ENCODE data around the gene TCF7. TPM values are rescaled to one million over a fixed set of nuclear protein-coding genes. Genes with fewer than 3 reads are reported as not detected.

The TCF7 gene
- total and polyA plus RNA-seq, 5 donors from 2014 or later = 55.4 to 234 (median 98.3) TPM

DNA sequence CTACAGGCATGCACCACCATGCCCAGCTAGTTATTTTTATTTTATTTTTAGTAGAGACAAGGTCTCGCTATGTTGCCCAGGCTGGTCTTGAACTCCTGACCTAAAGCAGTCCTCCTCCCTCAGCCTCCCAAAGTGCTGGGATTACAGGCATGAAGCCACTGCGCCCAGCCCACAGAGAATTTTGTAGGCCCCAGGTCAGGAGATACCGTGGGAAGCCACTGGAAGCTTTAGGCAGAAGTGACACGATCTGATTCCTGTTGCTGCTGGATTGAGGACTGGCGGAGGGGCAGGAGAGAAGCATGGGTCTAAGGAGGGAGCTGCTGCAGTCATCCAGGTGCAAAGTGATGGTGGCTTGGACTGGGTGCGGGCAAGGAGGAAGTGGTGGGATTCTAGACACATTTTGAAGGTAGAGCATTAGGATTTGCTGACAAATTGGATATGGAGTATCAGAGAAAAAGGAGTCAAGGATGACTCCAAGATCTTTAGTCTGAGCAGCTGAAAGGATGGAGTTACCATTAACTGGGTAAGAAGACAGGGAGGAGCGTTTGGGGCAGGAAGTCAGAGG lies 20.7 kb downstream of the TCF7 start:
- Histone ChIP-seq H3K4me3 (ENCODE audit: low read depth, low read length) (peak overlapping the region; percentile 7), H3K9me3 (ENCODE audit: control insufficient read depth in 2 of 2, low read length in 2 of 2) (no peaks in the 10 kb centered on the region), H3K36me3 (ENCODE audit: control insufficient read depth, insufficient read depth, low read length) (peaks cover 51% of the 10 kb centered on the region), H3K4me1 (ENCODE audit: control insufficient read depth, insufficient read depth, low read length, poor library complexity, severe bottlenecking) (peaks cover 100% of the 10 kb centered on the region), H3K27ac (ENCODE audit: insufficient read depth, low read length, poor library complexity, severe bottlenecking) (peak overlapping the region; percentile 93), H3K27me3 (ENCODE audit: control insufficient read depth, insufficient read depth, low read length) (no peaks in the 10 kb centered on the region)
- Mint-ChIP-seq H3K27me3 (no peaks in the 10 kb centered on the region), H3K4me3 (peak overlapping the region in 3 of 4 donors; percentile 55 to 62 (median 61)), H3K4me1 (peaks cover 18 to 98% (median 49%) of the 10 kb centered on the region in 4 donors), H3K27ac (peak overlapping the region; percentile 86 to 98 (median 96)), H3K9me3 (peaks cover 0 to 2% (median 0%) of the 10 kb centered on the region in 7 donors), H3K36me3 (peaks cover 51% of the 10 kb centered on the region)
- ATAC-seq (ENCODE audit: low read depth in 2 of 2) (no peak), DNase-seq (no peak)

DNA sequence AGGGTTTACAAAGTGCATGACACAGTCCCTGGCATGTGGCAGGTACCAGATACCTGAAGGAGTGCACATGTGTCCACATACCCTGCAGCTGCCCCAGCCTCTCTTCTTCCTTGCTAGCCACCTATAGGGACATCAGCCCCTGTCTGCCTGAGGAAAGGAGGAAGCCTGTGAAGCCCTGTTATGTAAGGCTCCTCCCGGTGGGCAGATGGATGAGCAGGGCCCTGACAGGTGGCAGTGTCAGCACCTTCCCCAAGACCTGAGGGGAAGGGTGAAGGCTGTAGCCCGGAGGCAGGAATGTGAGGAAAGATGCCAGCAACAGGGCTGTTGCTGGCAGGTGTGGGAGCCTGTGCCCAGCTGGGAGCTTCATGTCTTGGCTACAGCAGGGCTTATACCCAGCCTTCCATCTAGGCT lies 21.7 kb downstream of the TCF7 start:
- peaks cover 53% of the 10 kb centered on the region for H3K36me3 ChIP-seq (ENCODE audit: control insufficient read depth, insufficient read depth, low read length)
- H3K27me3 Mint-ChIP-seq = no peaks in the 10 kb centered on the region
- peaks cover 99% of the 10 kb centered on the region for H3K4me1 ChIP-seq (ENCODE audit: control insufficient read depth, insufficient read depth, low read length, poor library complexity, severe bottlenecking)
- peak overlapping the region; percentile 86 to 98 (median 96) for H3K27ac Mint-ChIP-seq
- H3K27me3 ChIP-seq (ENCODE audit: control insufficient read depth, insufficient read depth, low read length) = no peaks in the 10 kb centered on the region
- H3K36me3 Mint-ChIP-seq = peaks cover 46% of the 10 kb centered on the region
- H3K27ac ChIP-seq (ENCODE audit: insufficient read depth, low read length, poor library complexity, severe bottlenecking) = peak overlapping the region; percentile 93
- no peak for ATAC-seq (ENCODE audit: low read depth in 2 of 2)
- DNase-seq = no peak
- H3K4me3 ChIP-seq (ENCODE audit: low read depth, low read length) = no peak overlapping the region
- no peaks in the 10 kb centered on the region for H3K9me3 ChIP-seq (ENCODE audit: control insufficient read depth in 2 of 2, low read length in 2 of 2)
- H3K4me1 Mint-ChIP-seq = peaks cover 12 to 98% (median 49%) of the 10 kb centered on the region in 4 donors
- peaks cover 0 to 2% (median 0%) of the 10 kb centered on the region in 7 donors for H3K9me3 Mint-ChIP-seq
- H3K4me3 Mint-ChIP-seq = peak overlapping the region; percentile 7 to 61 (median 52)

DNA sequence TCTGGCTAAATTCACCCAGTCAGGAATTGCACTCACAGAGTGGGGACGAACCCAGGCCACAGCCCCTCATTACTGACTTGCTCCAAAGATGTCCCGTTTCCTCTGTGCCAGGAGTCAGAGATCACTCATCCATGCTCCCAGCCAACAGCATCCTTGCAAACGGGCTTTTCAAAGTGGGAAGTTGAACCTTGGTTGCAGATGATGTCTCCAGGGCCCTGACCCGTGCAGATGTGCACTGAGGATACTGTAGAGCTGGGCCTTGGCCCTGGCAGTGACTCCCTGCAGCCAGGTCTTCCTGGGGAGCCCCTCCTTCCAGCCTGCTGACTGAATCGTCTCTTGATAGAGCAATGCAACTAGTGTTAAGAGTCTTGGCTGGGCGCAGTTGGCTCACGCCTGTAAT lies 22.3 kb downstream of the TCF7 start:
- ATAC-seq (ENCODE audit: low read depth in 2 of 2) = no peak
- Mint-ChIP-seq H3K9me3 (peaks cover 0 to 2% (median 0%) of the 10 kb centered on the region in 7 donors), H3K27ac (peak overlapping the region; percentile 86 to 98 (median 96)), H3K27me3 (no peaks in the 10 kb centered on the region), H3K4me3 (peak overlapping the region in 3 of 4 donors; percentile 49 to 72 (median 66)), H3K36me3 (peaks cover 48% of the 10 kb centered on the region), H3K4me1 (peaks cover 16 to 97% (median 48%) of the 10 kb centered on the region in 4 donors)
- H3K27ac ChIP-seq (ENCODE audit: insufficient read depth, low read length, poor library complexity, severe bottlenecking) = peak overlapping the region; percentile 93
- peak overlapping the region; percentile 18 for H3K4me3 ChIP-seq (ENCODE audit: low read depth, low read length)
- H3K9me3 ChIP-seq (ENCODE audit: control insufficient read depth in 2 of 2, low read length in 2 of 2) = no peaks in the 10 kb centered on the region
- peaks cover 56% of the 10 kb centered on the region for H3K36me3 ChIP-seq (ENCODE audit: control insufficient read depth, insufficient read depth, low read length)
- peaks cover 94% of the 10 kb centered on the region for H3K4me1 ChIP-seq (ENCODE audit: control insufficient read depth, insufficient read depth, low read length, poor library complexity, severe bottlenecking)
- no peak for DNase-seq
- H3K27me3 ChIP-seq (ENCODE audit: control insufficient read depth, insufficient read depth, low read length) = no peaks in the 10 kb centered on the region

DNA sequence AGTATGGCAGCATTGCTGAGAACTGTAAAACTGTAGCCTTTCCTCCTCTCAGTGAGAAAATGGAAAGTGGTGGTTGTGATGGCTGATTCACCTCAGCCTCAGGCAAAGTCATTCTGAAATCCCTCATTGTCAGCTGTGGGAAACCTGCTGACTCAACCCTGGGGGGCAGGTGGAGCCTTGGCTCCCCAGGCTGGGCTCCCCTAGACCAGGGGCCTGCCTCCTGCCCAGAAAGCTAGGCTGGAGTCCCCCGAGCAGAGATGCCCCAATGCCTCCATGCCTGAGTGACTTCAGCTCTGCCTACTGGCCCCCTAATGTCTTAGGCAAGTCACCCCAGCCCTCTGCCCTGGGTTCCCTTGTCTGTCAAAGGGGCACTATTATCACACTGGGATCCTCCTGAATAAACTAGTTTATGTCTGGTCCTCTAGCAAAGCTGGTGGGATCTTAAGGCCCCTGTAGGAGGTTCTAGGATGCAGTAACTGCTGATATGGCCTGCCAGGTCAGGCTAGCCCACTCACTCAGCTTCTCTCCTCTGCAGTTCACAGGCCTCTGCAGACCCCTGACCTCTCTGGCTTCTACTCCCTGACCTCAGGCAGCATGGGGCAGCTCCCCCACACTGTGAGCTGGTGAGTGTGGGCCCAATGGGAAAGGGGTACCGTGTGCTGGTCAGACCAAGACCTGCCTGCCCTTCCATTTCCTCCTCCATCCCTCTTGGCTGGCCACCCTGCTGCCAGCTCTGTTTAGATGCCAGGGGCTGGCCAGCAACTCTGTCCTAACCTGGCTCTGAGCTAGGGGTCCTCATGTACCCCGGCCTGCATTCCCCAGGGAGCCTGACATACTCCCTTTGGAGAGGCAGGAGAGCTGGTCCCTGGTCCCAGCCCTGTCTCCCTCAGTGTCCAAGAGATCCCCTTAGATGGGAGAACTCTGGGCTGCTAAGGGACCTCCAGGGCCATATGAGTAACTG lies 24.2 kb downstream of the TCF7 start:
- no peak overlapping the region for H3K4me3 ChIP-seq (ENCODE audit: low read depth, low read length)
- Mint-ChIP-seq H3K4me3 (peak overlapping the region; percentile 4 to 59 (median 29)), H3K9me3 (peaks cover 0 to 2% (median 0%) of the 10 kb centered on the region in 7 donors), H3K27ac (peak overlapping the region; percentile 71 to 98 (median 94)), H3K4me1 (peaks cover 10 to 90% (median 38%) of the 10 kb centered on the region in 4 donors), H3K27me3 (no peaks in the 10 kb centered on the region), H3K36me3 (peaks cover 53% of the 10 kb centered on the region)
- peak overlapping the region; percentile 93 for H3K27ac ChIP-seq (ENCODE audit: insufficient read depth, low read length, poor library complexity, severe bottlenecking)
- ATAC-seq (ENCODE audit: low read depth in 2 of 2) (no peak), DNase-seq (no peak)
- H3K27me3 ChIP-seq (ENCODE audit: control insufficient read depth, insufficient read depth, low read length) = no peaks in the 10 kb centered on the region
- H3K4me1 ChIP-seq (ENCODE audit: control insufficient read depth, insufficient read depth, low read length, poor library complexity, severe bottlenecking) = peaks cover 75% of the 10 kb centered on the region
- peaks cover 70% of the 10 kb centered on the region for H3K36me3 ChIP-seq (ENCODE audit: control insufficient read depth, insufficient read depth, low read length)
- no peaks in the 10 kb centered on the region for H3K9me3 ChIP-seq (ENCODE audit: control insufficient read depth in 2 of 2, low read length in 2 of 2)

- H3K27me3 Mint-ChIP-seq = no peaks in the 10 kb centered on the region
- peak overlapping the region; percentile 93 for H3K27ac ChIP-seq (ENCODE audit: insufficient read depth, low read length, poor library complexity, severe bottlenecking)
- H3K9me3 ChIP-seq (ENCODE audit: control insufficient read depth in 2 of 2, low read length in 2 of 2) = no peaks in the 10 kb centered on the region
- DNase-seq (no peak), ATAC-seq (ENCODE audit: low read depth in 2 of 2) (no peak)
- H3K36me3 ChIP-seq (ENCODE audit: control insufficient read depth, insufficient read depth, low read length) = peaks cover 72% of the 10 kb centered on the region
- H3K27me3 ChIP-seq (ENCODE audit: control insufficient read depth, insufficient read depth, low read length) = no peaks in the 10 kb centered on the region
- H3K4me3 ChIP-seq (ENCODE audit: low read depth, low read length) = no peak overlapping the region
- peaks cover 68% of the 10 kb centered on the region for H3K4me1 ChIP-seq (ENCODE audit: control insufficient read depth, insufficient read depth, low read length, poor library complexity, severe bottlenecking)
- peaks cover 10 to 88% (median 38%) of the 10 kb centered on the region in 4 donors for H3K4me1 Mint-ChIP-seq
- peak overlapping the region; percentile 65 to 94 (median 78) for H3K27ac Mint-ChIP-seq
- H3K9me3 Mint-ChIP-seq = peaks cover 0 to 2% (median 0%) of the 10 kb centered on the region in 7 donors
- H3K36me3 Mint-ChIP-seq = peaks cover 58% of the 10 kb centered on the region
- peak overlapping the region in 3 of 4 donors; percentile 12 to 39 (median 38) for H3K4me3 Mint-ChIP-seq
Observed at GRCh38 chr5:134139377-134139851, 24.9 kb downstream of the TCF7 start.

GRCh38 chr5:134139891-134140469 lies 25.5 kb downstream of the TCF7 start:
- H3K4me1 ChIP-seq (ENCODE audit: control insufficient read depth, insufficient read depth, low read length, poor library complexity, severe bottlenecking) = peaks cover 67% of the 10 kb centered on the region
- H3K9me3 ChIP-seq (ENCODE audit: control insufficient read depth in 2 of 2, low read length in 2 of 2) = no peaks in the 10 kb centered on the region
- no peaks in the 10 kb centered on the region for H3K27me3 ChIP-seq (ENCODE audit: control insufficient read depth, insufficient read depth, low read length)
- peaks cover 70% of the 10 kb centered on the region for H3K36me3 ChIP-seq (ENCODE audit: control insufficient read depth, insufficient read depth, low read length)
- ATAC-seq (ENCODE audit: low read depth in 2 of 2) (no peak), DNase-seq (no peak)
- H3K4me1 Mint-ChIP-seq = peaks cover 10 to 87% (median 36%) of the 10 kb centered on the region in 4 donors
- H3K9me3 Mint-ChIP-seq = peaks cover 0 to 2% (median 0%) of the 10 kb centered on the region in 7 donors
- peaks cover 61% of the 10 kb centered on the region for H3K36me3 Mint-ChIP-seq
- H3K4me3 ChIP-seq (ENCODE audit: low read depth, low read length) = no peak overlapping the region
- H3K4me3 Mint-ChIP-seq = peak overlapping the region; percentile 12 to 39 (median 33)
- H3K27ac Mint-ChIP-seq = peak overlapping the region; percentile 78 to 94 (median 82)
- H3K27ac ChIP-seq (ENCODE audit: insufficient read depth, low read length, poor library complexity, severe bottlenecking) = peak overlapping the region; percentile 16
- no peaks in the 10 kb centered on the region for H3K27me3 Mint-ChIP-seq

DNA sequence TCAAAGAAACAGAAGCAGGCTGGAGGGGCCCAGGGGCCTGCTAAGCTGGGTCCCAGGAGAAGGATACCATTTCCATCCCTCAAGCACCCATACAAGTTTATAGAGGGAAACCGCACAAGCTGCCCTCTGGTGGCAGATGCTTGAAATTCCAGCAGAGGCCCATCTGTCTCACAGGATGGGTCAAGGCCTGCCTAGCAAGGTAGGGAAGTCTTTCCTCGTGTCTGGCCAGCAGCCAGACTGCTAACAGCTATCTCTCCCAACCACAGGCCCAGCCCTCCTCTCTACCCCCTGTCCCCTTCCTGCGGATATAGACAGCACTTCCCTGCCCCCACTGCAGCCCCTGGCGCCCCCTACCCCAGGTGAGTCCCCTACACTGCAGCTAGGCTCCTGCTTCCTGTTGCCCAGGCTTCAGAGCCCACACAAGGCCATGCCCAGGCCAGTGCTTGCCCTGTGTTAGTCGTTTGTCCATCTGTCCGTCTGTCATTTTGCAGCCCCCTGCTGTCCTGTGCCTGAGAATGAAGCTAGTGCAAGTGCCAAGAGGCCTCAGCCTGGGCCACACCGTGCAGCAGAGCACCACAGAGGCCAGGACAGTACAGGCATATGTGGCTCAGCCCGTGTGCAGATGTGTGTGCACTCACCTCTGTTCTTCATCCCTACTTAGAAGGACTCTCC lies 26.2 kb downstream of the TCF7 start:
- peaks cover 60% of the 10 kb centered on the region for H3K4me1 ChIP-seq (ENCODE audit: control insufficient read depth, insufficient read depth, low read length, poor library complexity, severe bottlenecking)
- ATAC-seq (ENCODE audit: low read depth in 2 of 2) (peak; percentile 43 to 44), DNase-seq (peak; percentile 39 to 69 (median 63))
- Mint-ChIP-seq H3K9me3 (no peaks in the 10 kb centered on the region), H3K27me3 (no peaks in the 10 kb centered on the region), H3K27ac (peak overlapping the region; percentile 78 to 94 (median 82)), H3K36me3 (peaks cover 58% of the 10 kb centered on the region), H3K4me1 (peaks cover 5 to 86% (median 30%) of the 10 kb centered on the region in 4 donors), H3K4me3 (peak overlapping the region in 1 of 4 donors; percentile 28)
- peaks cover 77% of the 10 kb centered on the region for H3K36me3 ChIP-seq (ENCODE audit: control insufficient read depth, insufficient read depth, low read length)
- H3K27me3 ChIP-seq (ENCODE audit: control insufficient read depth, insufficient read depth, low read length) = no peaks in the 10 kb centered on the region
- H3K4me3 ChIP-seq (ENCODE audit: low read depth, low read length) = no peak overlapping the region
- peak overlapping the region; percentile 39 for H3K27ac ChIP-seq (ENCODE audit: insufficient read depth, low read length, poor library complexity, severe bottlenecking)
- H3K9me3 ChIP-seq (ENCODE audit: control insufficient read depth in 2 of 2, low read length in 2 of 2) = no peaks in the 10 kb centered on the region
